ENCODE measurements around the gene OBSCN.

DNA sequence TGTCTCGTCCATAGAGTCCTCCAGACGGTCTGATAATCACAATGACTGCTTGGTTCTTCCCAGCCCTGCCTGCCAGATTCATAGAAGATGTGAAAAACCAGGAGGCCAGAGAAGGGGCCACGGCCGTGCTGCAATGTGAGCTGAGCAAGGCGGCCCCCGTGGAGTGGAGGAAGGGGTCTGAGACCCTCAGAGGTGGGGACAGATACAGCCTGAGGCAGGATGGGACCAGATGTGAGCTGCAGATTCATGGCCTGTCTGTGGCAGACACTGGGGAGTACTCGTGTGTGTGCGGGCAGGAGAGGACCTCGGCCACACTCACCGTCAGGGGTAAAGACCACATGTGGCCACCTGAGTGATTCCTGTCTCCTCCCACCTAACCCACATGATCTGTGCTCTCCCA lies 86.9 kb downstream of the OBSCN start:
- TF ChIP-seq, protein P1, sequence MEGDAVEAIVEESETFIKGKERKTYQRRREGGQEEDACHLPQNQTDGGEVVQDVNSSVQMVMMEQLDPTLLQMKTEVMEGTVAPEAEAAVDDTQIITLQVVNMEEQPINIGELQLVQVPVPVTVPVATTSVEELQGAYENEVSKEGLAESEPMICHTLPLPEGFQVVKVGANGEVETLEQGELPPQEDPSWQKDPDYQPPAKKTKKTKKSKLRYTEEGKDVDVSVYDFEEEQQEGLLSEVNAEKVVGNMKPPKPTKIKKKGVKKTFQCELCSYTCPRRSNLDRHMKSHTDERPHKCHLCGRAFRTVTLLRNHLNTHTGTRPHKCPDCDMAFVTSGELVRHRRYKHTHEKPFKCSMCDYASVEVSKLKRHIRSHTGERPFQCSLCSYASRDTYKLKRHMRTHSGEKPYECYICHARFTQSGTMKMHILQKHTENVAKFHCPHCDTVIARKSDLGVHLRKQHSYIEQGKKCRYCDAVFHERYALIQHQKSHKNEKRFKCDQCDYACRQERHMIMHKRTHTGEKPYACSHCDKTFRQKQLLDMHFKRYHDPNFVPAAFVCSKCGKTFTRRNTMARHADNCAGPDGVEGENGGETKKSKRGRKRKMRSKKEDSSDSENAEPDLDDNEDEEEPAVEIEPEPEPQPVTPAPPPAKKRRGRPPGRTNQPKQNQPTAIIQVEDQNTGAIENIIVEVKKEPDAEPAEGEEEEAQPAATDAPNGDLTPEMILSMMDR (IDR thresholded peaks at IDR 0.05) = no peak
- TF ChIP-seq ZFX (IDR thresholded peaks at IDR 0.05; ENCODE audit: borderline replicate concordance) = no peak

All from 22Rv1 (cell line).